Hepatocyte (in vitro differentiated cells): ENCODE measurements around the gene C1orf167. TPM values are rescaled to one million over a fixed set of nuclear protein-coding genes. Genes with fewer than 3 reads are reported as not detected.

Experiments used
- DNase-seq: peaks from one replicate; pipeline ENCODE4 v3.0.0-alpha.2; 2016; ENCODE audit warnings: low spot score
- H2AFZ ChIP-seq: fragments of 200-600 bp; sonication (generic); 2 replicates; pipeline ENCODE4 v1.6.0; 2016; ENCODE audit warnings: antibody characterized with exemption, mild to moderate bottlenecking
- H3K27ac ChIP-seq: fragments of 200-600 bp; sonication (generic); 2 replicates; pipeline ENCODE4 v1.5.1; 2016; ENCODE audit warnings: mild to moderate bottlenecking
- H3K27me3 ChIP-seq: fragments of 200-600 bp; sonication (generic); 2 replicates; pipeline ENCODE4 v1.6.1; 2016
- H3K36me3 ChIP-seq: fragments of 200-600 bp; sonication (generic); replicated peaks from 2 replicates; pipeline ENCODE4 v1.5.1; 2016; ENCODE audit warnings: low read depth; ENCODE audit not compliant: insufficient read depth
- H3K4me1 ChIP-seq: fragments of 200-600 bp; sonication (generic); 2 replicates; pipeline ENCODE4 v1.5.1; 2016; ENCODE audit warnings: mild to moderate bottlenecking, moderate library complexity; ENCODE audit not compliant: insufficient read depth
- H3K4me2 ChIP-seq: fragments of 200-600 bp; sonication (generic); 2 replicates; pipeline ENCODE4 v1.6.0; 2016
- H3K4me3 ChIP-seq: fragments of 200-600 bp; sonication (generic); 2 replicates; pipeline ENCODE4 v1.5.1; 2016; ENCODE audit warnings: mild to moderate bottlenecking
- H3K79me2 ChIP-seq: fragments of 200-600 bp; sonication (generic); 2 replicates; pipeline ENCODE4 v1.6.0; 2017; ENCODE audit warnings: mild to moderate bottlenecking
- H3K9me2 ChIP-seq: fragments of 200-600 bp; sonication (generic); replicated peaks from 2 replicates; pipeline ENCODE4 v1.6.0; 2017; ENCODE audit warnings: mild to moderate bottlenecking; ENCODE audit not compliant: insufficient read depth
- H3K9me3 ChIP-seq: fragments of 200-600 bp; sonication (generic); 2 replicates; pipeline ENCODE4 v1.5.1; 2016; ENCODE audit warnings: low read depth, mild to moderate bottlenecking
- H4K20me1 ChIP-seq: fragments of 200-600 bp; sonication (generic); 2 replicates; pipeline ENCODE4 v1.6.0; 2016; ENCODE audit warnings: mild to moderate bottlenecking; ENCODE audit not compliant: insufficient read depth, poor library complexity, severe bottlenecking
- CTCF ChIP-seq: fragments of 200-600 bp; sonication (generic); IDR thresholded peaks from 2 replicates; pipeline ENCODE4 v1.5.1; 2016; ENCODE audit warnings: antibody characterized with exemption, mild to moderate bottlenecking; ENCODE audit not compliant: poor library complexity
- EZH2 ChIP-seq: fragments of 200-600 bp; sonication (generic); IDR thresholded peaks from 2 replicates; pipeline ENCODE4 v1.6.1; 2016; ENCODE audit warnings: antibody characterized with exemption, mild to moderate bottlenecking, borderline replicate concordance
- EZH2phosphoT487 ChIP-seq: fragments of 200-600 bp; sonication (generic); IDR thresholded peaks from one replicate; pipeline ENCODE4 v1.6.1; 2018; ENCODE audit warnings: antibody characterized with exemption, mild to moderate bottlenecking, low read depth, moderate library complexity; ENCODE audit not compliant: unreplicated experiment, severe bottlenecking
- WGBS: methylation state at CpG from one replicate; pipeline ENCODE4 v1.1.6; 2016; ENCODE audit warnings: low lambda C conversion rate; ENCODE audit errors: missing lambda C conversion rate; 5-methylcytosine and 5-hydroxymethylcytosine counted together
- polyA plus RNA-seq: library from polyadenylated mRNA; unstranded; fragments of >200 nt; fragmentation: Nextera tagmentation; extraction: Ambion mirVana; gene quantifications from 2 replicates; pipeline ENCODE4 v1.2.1, GENCODE V29; 2016
- total RNA-seq: library from RNA; depleted of rRNA; stranded (reverse); fragments of >200 nt; gene quantifications from 2 replicates; pipeline ENCODE4 v1.2.3, GENCODE V29; 2014

Gene C1orf167
- total and polyA plus RNA-seq, 2 experiments from 2014 or later = 0.37 TPM; not detected in 1

- Histone ChIP-seq H3K4me3 (no peak overlapping the region), H3K27ac (no peak overlapping the region), H3K36me3 (no peaks in the 10 kb centered on the region), H3K27me3 (no peaks in the 10 kb centered on the region), H4K20me1 (no peaks in the 10 kb centered on the region), H2AFZ (no peak overlapping the region), H3K4me2 (no peak overlapping the region), H3K79me2 (no peaks in the 10 kb centered on the region), H3K9me2 (no peaks in the 10 kb centered on the region), H3K9me3 (no peaks in the 10 kb centered on the region), H3K4me1 (no peaks in the 10 kb centered on the region)
- DNase-seq = no peak
- WGBS = 94% methylated on average over 9 of the region's 9 CpGs
- TF ChIP-seq EZH2 = no peak
- TF ChIP-seq EZH2phosphoT487 = no peak
- no peak for TF ChIP-seq CTCF
Measured at GRCh38 chr1:11751087-11751486, 10.9 kb upstream of the C1orf167 start.

- WGBS = 69% methylated on average over 16 of the region's 17 CpGs
- no peak overlapping the region for H3K4me3 ChIP-seq
- no peak for DNase-seq
Measured at GRCh38 chr1:11752359-11753088, 9.5 kb upstream of the C1orf167 start.

GRCh38 chr1:11753555-11754208 lies 8.3 kb upstream of the C1orf167 start:
- WGBS = 65% methylated on average over 7 of the region's 7 CpGs
- Histone ChIP-seq H3K9me2 (no peaks in the 10 kb centered on the region), H3K27me3 (no peaks in the 10 kb centered on the region), H3K4me1 (no peaks in the 10 kb centered on the region), H3K79me2 (no peaks in the 10 kb centered on the region), H3K27ac (no peak overlapping the region), H3K4me3 (no peak overlapping the region), H3K36me3 (no peaks in the 10 kb centered on the region), H2AFZ (no peak overlapping the region), H3K9me3 (no peaks in the 10 kb centered on the region), H3K4me2 (no peak overlapping the region), H4K20me1 (no peaks in the 10 kb centered on the region)
- no peak for TF ChIP-seq CTCF
- no peak for DNase-seq

More at GRCh38 chr1:11752359-11753088, 9.5 kb upstream of the C1orf167 start:
- Histone ChIP-seq H3K79me2 (no peaks in the 10 kb centered on the region), H3K27ac (no peak overlapping the region), H3K9me2 (no peaks in the 10 kb centered on the region), H3K4me1 (no peaks in the 10 kb centered on the region), H2AFZ (no peak overlapping the region), H3K4me2 (no peak overlapping the region), H3K9me3 (no peaks in the 10 kb centered on the region), H3K36me3 (no peaks in the 10 kb centered on the region), H4K20me1 (no peaks in the 10 kb centered on the region), H3K27me3 (no peaks in the 10 kb centered on the region)
- no peak for TF ChIP-seq EZH2phosphoT487
- no peak for TF ChIP-seq CTCF
- no peak for TF ChIP-seq EZH2
